Measurements from ENCODE around the gene CEP72.

DNA sequence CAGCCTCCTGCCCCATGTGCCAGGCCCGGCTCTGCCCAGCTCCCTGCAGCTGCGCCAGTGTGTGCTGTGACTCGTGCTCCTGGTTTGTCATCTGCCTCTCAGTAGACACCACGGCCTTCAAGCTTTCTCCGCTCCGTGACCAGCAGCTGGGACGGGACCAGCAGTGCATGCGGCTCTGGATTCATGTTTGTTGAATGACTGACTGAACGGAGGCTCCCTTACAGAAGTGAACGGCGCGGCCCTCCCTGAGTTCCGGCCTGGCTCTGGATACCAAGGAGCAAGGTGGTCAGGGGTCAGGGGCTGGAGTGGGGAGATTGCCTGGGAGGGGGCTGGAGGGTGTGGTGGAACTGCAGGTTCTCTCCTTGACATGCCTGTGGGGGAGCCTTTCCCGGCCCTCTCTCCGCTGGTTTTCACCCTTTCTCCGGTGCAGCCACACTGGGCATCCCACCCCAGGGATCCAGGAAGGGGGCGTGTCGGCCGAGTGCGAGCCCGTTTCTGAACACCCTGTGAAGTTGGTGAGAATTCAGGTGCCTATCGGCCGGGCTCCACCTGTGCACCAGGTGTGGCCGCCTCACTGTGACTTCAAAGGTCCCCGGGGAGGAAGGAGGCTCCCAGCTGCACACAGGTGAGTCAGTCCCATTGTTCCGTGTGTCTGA is 11.1 kb upstream of the CEP72 start:
- TF ChIP-seq, protein P1, sequence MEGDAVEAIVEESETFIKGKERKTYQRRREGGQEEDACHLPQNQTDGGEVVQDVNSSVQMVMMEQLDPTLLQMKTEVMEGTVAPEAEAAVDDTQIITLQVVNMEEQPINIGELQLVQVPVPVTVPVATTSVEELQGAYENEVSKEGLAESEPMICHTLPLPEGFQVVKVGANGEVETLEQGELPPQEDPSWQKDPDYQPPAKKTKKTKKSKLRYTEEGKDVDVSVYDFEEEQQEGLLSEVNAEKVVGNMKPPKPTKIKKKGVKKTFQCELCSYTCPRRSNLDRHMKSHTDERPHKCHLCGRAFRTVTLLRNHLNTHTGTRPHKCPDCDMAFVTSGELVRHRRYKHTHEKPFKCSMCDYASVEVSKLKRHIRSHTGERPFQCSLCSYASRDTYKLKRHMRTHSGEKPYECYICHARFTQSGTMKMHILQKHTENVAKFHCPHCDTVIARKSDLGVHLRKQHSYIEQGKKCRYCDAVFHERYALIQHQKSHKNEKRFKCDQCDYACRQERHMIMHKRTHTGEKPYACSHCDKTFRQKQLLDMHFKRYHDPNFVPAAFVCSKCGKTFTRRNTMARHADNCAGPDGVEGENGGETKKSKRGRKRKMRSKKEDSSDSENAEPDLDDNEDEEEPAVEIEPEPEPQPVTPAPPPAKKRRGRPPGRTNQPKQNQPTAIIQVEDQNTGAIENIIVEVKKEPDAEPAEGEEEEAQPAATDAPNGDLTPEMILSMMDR (IDR thresholded peaks at IDR 0.05): no peak
- TF ChIP-seq POLR2A (IDR thresholded peaks at IDR 0.05): no peak

Data from heart left ventricle (tissue), 13 donors.